ENCODE data around the gene CHST5.

CHST5 gene

GRCh38 chr16:75535901-75536300 lies at the start of gene CHST5:
TSS of gene CHST5 (minus strand) at chr16:75536108. CDS start at chr16:75530384, 5,724 bp downstream.
- no peak for DNase-seq (ENCODE audit: low spot score)

GRCh38 chr16:75584108-75584507 lies 48.2 kb upstream of the CHST5 start:
- no peak for DNase-seq (ENCODE audit: low spot score)

GRCh38 chr16:75579281-75579834 lies 43.5 kb upstream of the CHST5 start:
- no peak for DNase-seq (ENCODE audit: low spot score)

- no peak for DNase-seq (ENCODE audit: low spot score)
Observed at GRCh38 chr16:75578725-75579124, 42.8 kb upstream of the CHST5 start.

- DNase-seq (ENCODE audit: low spot score), result no peak
Observed at GRCh38 chr16:75578212-75578611, 42.3 kb upstream of the CHST5 start.

- DNase-seq (ENCODE audit: low spot score), result no peak
Observed at GRCh38 chr16:75576384-75576811, 40.5 kb upstream of the CHST5 start.

- no peak for DNase-seq (ENCODE audit: low spot score)
Observed at GRCh38 chr16:75575958-75576357, 40.0 kb upstream of the CHST5 start.

GRCh38 chr16:75573955-75574354 lies 38.0 kb upstream of the CHST5 start:
- DNase-seq (ENCODE audit: low spot score), result no peak

- no peak for DNase-seq (ENCODE audit: low spot score)
Observed at GRCh38 chr16:75572864-75573542, 37.1 kb upstream of the CHST5 start.

- DNase-seq (ENCODE audit: low spot score), result no peak
Observed at GRCh38 chr16:75570396-75571065, 34.6 kb upstream of the CHST5 start.

GRCh38 chr16:75567911-75568310 lies 32.0 kb upstream of the CHST5 start:
- no peak for DNase-seq (ENCODE audit: low spot score)

GRCh38 chr16:75566758-75567255 lies 30.9 kb upstream of the CHST5 start:
- DNase-seq (ENCODE audit: low spot score), result no peak

- peak; percentile 88 for DNase-seq (ENCODE audit: low spot score)
Observed at GRCh38 chr16:75566040-75566757, 30.3 kb upstream of the CHST5 start, which contains the start of gene GABARAPL2. TSS of gene GABARAPL2 (plus strand) at chr16:75566379. CDS start at chr16:75566487, 108 bp downstream.

GRCh38 chr16:75565640-75566039 lies 29.7 kb upstream of the CHST5 start:
- DNase-seq (ENCODE audit: low spot score), result no peak

GRCh38 chr16:75559564-75560372 lies 23.9 kb upstream of the CHST5 start:
- DNase-seq (ENCODE audit: low spot score), result no peak

- no peak for DNase-seq (ENCODE audit: low spot score)
Observed at GRCh38 chr16:75558846-75559401, 23.0 kb upstream of the CHST5 start.

- no peak for DNase-seq (ENCODE audit: low spot score)
Observed at GRCh38 chr16:75556431-75556950, 20.6 kb upstream of the CHST5 start.

- peak; percentile 97 for DNase-seq (ENCODE audit: low spot score)
Observed at GRCh38 chr16:75555707-75556430, 20.0 kb upstream of the CHST5 start, which contains the start of gene TMEM231. TSS of gene TMEM231 (minus strand) at chr16:75556252. CDS start at chr16:75556209, 43 bp downstream.

GRCh38 chr16:75555213-75555706 lies 19.4 kb upstream of the CHST5 start:
- no peak for DNase-seq (ENCODE audit: low spot score)

GRCh38 chr16:75552951-75553350 lies 17.0 kb upstream of the CHST5 start:
- DNase-seq (ENCODE audit: low spot score), result no peak
